Measurements from ENCODE around the gene IL3. TPM values are rescaled to one million over a fixed set of nuclear protein-coding genes. Genes with fewer than 3 reads are reported as not detected.

IL3 gene
- total and polyA plus RNA-seq, 9 of the 15 experiments (the other 6 are each of a cell fraction or from before 2014, with no cell fraction given), result not detected

GRCh38 chr5:132070460-132071337 is 10.2 kb downstream of the IL3 start (continued):
- TF ChIP-seq REST (IDR thresholded peaks at IDR 0.05; ENCODE audit: borderline replicate concordance) (0 out of 2 replicates have a peak, but pooled peaks have one; percentile 2), REST (CRISPR knock-in tag; IDR thresholded peaks at IDR 0.05; ENCODE audit: low read depth) (no peak), NR2C1 (IDR thresholded peaks at IDR 0.05) (no peak), NR2C1 (tag; IDR thresholded peaks at IDR 0.05) (peak; percentile 50; the same call in 1 of the 2 replicates), CC2D1A (IDR thresholded peaks at IDR 0.05) (no peak), RBBP5 (IDR thresholded peaks at IDR 0.05; ENCODE audit: borderline replicate concordance, insufficient read depth, low read length, poor library complexity, severe bottlenecking) (no peak), RFX7 (CRISPR knock-in tag; IDR thresholded peaks at IDR 0.05) (no peak), PHB2 (IDR thresholded peaks at IDR 0.05; ENCODE audit: low read depth) (no peak), CREB1 (IDR thresholded peaks at IDR 0.05) (peak; percentile 70), CREB1 (CRISPR knock-in tag; IDR thresholded peaks at IDR 0.05) (peak; percentile 41; the same call in 1 of the 2 replicates), CBFA2T2 (conservative IDR thresholded peaks at IDR 0.05) (peak; percentile 52), HLTF (IDR thresholded peaks at IDR 0.05) (no peak), GTF3C2 (IDR thresholded peaks at IDR 0.05; ENCODE audit: borderline replicate concordance, extremely low read depth, insufficient read length) (no peak), DACH1 (IDR thresholded peaks at IDR 0.05; ENCODE audit: partially characterized antibody) (no peak), ZNF75A (CRISPR knock-in tag; IDR thresholded peaks at IDR 0.05) (no peak), ZBTB1 (CRISPR knock-in tag; IDR thresholded peaks at IDR 0.05; ENCODE audit: borderline replicate concordance, low read depth) (no peak), RUNX1 (IDR thresholded peaks at IDR 0.05; ENCODE audit: low read depth) (no peak), BMI1 (IDR thresholded peaks at IDR 0.05; ENCODE audit: low read length) (no peak), ZNF217 (CRISPR knock-in tag; IDR thresholded peaks at IDR 0.05) (no peak)

All from K562 (cell line).